Hematopoietic multipotent progenitor cell treated with erythropoietin and hydrocortisone succinate and interleukin-3 and kit ligand, for 15 days (in vitro differentiated cells): ENCODE results near the gene ARSB.
"Not testable (repeated sequence)": the region's sequence is repeated elsewhere in the genome, so short reads cannot be mapped to it uniquely, and the experiment has no call there.

Experiments used
- DNase-seq: peaks from one replicate; pipeline ENCODE4 v3.0.0-alpha.2; 2015; ENCODE audit warnings: low spot score

The ARSB gene

GRCh38 chr5:78995521-78996007, 10.5 kb upstream of the ARSB start:
- DNase-seq: no peak

DNA sequence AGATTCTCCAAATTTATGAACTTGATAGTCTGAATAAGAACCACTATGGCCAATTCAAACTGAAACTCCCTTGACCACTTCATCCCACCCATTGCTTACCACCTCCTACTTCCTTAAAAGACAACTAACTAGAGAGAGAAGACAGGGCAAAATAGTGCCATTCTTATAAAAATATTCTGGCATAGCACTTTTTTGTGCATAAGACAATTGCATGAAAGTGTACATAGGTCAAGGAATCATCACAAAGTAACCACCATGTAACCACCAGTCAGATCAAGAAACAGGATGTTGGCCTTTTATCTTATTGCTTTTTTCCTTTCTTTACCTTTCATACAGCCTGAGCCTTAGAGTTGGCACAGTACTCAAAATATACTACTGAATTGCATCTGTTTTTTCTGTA, 8.1 kb upstream of the ARSB start:
- DNase-seq: no peak

- no peak for DNase-seq
Measured at GRCh38 chr5:78992146-78992545, 7.0 kb upstream of the ARSB start.

- DNase-seq: no peak
Measured at GRCh38 chr5:78989080-78989479, 4.0 kb upstream of the ARSB start.

- DNase-seq: peak; percentile 40
Measured at GRCh38 chr5:78985725-78986223, 664 bp upstream of the ARSB start.

DNA sequence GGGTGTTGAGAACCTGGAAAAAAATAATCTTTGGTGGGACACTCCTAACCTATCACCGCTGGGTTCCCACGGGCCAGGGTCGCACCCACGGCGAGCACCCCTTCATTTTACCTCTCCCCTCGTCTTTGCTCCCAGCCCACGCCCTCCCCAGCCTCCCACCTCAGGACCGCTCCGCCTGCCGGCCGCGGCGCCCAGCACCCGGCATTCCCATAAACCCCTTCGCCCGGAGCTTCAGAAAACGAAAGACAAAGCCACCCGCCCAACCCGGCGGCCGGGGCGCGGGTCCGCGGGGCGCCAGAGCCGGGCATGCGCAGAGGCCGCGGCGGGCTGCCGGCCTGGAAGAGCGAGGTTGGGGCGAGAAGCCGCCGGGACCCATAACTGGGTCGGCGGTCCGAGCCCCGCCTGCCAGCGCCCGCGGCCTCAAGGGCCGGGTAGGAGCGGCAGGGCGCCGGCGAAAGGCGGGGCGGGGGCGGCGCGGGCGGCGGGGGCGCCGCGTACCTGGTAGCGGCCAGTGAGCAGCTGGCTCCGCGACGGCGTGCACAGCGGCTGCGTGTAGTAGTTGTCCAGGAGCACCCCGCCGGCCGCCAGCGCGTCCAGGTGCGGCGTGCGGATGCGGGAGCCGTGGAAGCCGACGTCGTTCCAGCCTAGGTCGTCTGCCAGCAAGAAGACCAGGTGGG, 533 bp downstream of the ARSB start:
- DNase-seq: peak; percentile 77

- peak; percentile 11 for DNase-seq
Measured at GRCh38 chr5:78983601-78984438, 1.3 kb downstream of the ARSB start.

- DNase-seq: not testable (repeated sequence)
Measured at GRCh38 chr5:78983194-78983593, 1.9 kb downstream of the ARSB start.

DNA sequence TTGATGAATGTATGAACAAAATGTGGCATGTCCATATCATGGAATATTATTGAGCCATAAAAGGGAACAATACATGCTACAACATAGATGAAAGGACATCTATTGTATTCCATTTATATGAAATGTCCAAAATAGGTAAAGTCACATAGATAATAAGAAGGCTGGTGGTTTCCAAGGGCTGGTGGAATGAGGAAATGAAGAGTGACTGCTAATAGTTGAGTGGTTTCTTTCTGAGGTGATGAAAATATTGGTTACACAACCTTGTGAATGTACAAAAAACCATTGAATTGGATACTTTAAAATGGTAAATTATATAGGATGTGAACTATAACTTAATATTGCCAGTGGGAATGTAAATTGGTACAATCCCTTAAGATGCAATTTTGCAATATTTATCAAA, 5.2 kb downstream of the ARSB start:
- DNase-seq: no peak

DNA sequence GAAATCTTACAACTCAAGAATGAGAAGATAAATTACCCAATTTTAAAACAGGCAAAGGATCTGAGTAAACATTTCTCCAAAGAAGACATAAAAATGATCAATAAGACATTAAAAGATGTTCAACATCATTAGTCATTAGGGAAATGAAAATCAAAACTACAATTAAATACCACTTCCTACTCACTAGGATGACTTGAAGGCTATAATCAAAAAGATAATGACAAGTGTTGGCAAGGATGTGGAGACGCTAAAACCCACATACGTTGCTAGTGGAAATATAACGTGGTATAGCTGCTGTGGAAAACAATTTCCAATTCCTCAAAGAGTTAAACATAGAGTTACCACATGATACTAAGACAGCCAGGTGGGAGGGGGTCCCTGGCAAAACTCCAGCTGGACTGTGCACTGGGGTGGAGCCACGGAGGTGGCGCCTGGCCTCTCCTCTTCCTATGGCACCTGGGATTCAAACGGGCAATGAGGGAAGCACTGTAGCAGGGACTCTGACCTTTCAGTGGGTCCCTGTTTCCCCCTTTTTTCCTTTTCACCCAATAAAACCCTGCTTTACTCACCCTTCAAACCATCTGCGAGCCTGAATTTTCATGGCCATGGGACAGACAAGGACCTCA, 5.9 kb downstream of the ARSB start:
- DNase-seq: no peak

GRCh38 chr5:78975035-78975434, 10.1 kb downstream of the ARSB start:
- no peak for DNase-seq

- no peak for DNase-seq
Measured at GRCh38 chr5:78974601-78975000, 10.5 kb downstream of the ARSB start.

- DNase-seq: no peak
Measured at GRCh38 chr5:78974011-78974410, 11.1 kb downstream of the ARSB start.

DNA sequence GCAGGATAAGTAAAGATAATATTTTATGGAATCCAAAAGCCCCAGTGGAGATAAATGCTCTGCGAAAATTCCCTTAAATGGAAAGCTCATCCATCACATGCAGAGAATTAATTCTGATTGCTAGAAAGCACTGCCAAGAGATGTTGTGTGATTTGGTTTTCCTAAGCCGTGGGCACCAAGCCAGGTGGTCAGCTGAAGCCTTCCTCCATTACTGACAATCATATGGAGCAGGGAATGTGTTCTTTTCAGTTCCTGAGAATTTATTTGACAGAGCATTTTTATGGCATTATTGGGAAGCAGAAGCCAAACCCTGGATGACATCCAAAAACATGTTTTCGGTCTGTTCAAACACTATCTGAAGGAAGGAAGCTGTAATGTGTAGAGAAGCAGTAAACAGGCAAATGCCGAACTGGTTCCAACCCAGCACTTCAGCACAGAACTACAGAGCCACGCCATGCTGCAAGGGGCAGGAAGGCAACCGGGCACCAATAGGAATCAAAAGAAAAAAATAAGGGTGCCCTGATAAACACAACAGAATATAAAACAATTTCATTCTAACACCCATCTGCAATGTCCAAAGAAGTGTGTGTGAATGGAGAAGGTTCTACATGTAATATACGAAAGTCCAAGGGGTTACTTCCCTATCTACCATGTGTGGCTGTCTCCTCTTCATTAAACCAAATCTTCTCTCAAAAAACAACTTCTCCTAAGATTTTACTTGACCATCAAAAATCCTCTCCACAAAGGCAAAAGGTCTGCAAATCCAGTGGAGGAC, 12.3 kb downstream of the ARSB start:
- no peak for DNase-seq

DNA sequence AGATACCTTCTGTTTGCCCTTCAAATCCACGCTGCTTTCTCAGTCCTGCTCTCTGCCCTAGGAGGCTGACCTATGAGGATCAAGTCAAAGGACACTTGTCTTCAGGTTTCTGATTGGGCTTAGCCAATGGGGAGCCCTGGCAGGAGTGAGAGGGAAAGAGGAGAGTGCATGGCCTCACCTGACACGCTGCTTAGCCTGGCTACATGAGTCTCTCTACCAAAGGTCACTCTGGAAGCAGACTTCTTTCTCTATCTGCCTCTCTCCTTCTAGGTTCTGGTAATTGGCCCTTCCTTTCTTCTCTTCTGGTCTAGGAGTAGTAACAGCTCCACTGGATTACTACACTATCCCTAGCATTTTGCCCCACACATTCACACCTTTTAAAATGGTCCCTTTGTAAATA, 13.1 kb downstream of the ARSB start:
- DNase-seq: no peak

DNA sequence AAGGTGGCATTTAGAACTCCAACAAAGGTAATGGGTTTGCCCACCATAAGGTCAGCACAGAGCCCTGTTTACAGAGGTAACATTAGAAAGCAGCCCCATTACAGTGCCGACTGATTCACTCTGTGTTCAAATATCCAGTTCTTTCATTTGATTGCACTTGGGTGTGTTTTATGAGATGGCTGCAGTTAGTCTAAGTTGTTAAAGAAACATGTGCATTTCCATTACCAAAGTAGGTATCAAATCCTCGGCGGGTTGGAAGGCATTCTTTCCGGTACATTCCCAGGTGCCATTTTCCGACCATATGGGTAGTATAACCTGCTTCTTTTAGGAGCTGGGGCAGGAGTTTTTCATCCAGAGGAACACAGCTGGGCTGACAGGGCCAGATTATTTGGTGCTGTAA, 16.3 kb downstream of the ARSB start:
- no peak for DNase-seq

- peak; percentile 19 for DNase-seq
Measured at GRCh38 chr5:78964889-78965288, 20.2 kb downstream of the ARSB start.

DNA sequence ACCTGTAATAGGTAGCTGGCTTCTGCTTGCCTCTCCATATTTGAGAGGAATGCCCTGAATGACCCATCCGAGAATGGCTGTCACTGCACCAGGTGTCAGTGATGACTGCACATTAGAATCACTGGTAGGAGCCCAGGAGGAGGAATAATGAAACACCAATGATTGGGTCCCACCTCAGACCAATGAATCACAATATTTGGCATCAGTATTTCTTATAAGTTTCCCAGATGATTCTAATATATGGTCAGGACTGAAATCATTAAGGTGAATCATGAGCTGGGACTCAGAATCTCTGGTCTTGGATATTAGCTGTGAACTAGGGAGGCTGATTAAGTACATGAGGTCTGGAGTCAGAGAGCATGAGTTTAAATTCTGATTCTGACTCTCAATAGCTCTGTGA, 23.4 kb downstream of the ARSB start:
- DNase-seq: no peak

GRCh38 chr5:78959767-78960166, 25.3 kb downstream of the ARSB start:
- no peak for DNase-seq

GRCh38 chr5:78958672-78959445, 26.3 kb downstream of the ARSB start:
- DNase-seq: no peak

DNA sequence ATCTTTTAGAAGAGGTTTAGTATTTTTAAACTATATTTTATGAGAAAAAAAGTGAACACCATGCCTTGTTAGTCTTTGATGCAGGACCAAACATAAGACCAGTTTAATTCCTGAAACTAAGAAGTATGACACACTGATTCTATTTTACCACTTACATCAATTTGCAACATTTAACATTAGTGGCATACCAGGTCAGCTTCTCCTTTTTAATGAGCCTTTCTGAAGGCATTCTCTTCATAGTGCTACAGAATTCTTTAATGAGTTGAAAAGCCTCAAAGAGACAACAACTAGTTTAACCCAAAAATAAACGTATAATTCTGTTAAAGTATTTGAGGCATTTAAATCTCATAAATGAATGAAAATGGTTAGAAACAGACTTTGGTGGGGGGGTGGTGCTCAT, 28.2 kb downstream of the ARSB start:
- no peak for DNase-seq
